ENCODE results near the gene FLOT1.
"Not testable (repeated sequence)": the region's sequence is repeated elsewhere in the genome, so short reads cannot be mapped to it uniquely, and the experiment has no call there.

Gene FLOT1

GRCh38 chr6:30747300-30747687, 4.8 kb upstream of the FLOT1 start:
- DNase-seq (ENCODE audit: low spot score), result no peak

- peak; percentile 84 for DNase-seq (ENCODE audit: low spot score)
Measured at GRCh38 chr6:30744054-30744805, 1.7 kb upstream of the FLOT1 start, which contains the start of gene IER3. Gene IER3 (minus strand): TSS chr6:30744547. CDS start chr6:30744518, 29 bp downstream.

- DNase-seq (ENCODE audit: low spot score), result peak; percentile 31
Measured at GRCh38 chr6:30743099-30744053, 889 bp upstream of the FLOT1 start.

GRCh38 chr6:30741789-30742315, 635 bp downstream of the FLOT1 start:
- peak; percentile 78 for DNase-seq (ENCODE audit: low spot score)

GRCh38 chr6:30741063-30741779, 1.3 kb downstream of the FLOT1 start:
- no peak for DNase-seq (ENCODE audit: low spot score)

- DNase-seq (ENCODE audit: low spot score), result no peak
Measured at GRCh38 chr6:30740540-30740870, 2.0 kb downstream of the FLOT1 start.

- no peak for DNase-seq (ENCODE audit: low spot score)
Measured at GRCh38 chr6:30738532-30738931, 4.0 kb downstream of the FLOT1 start.

- DNase-seq (ENCODE audit: low spot score), result no peak
Measured at GRCh38 chr6:30735668-30736314, 6.7 kb downstream of the FLOT1 start.

- no peak for DNase-seq (ENCODE audit: low spot score)
Measured at GRCh38 chr6:30732237-30732943, 10.1 kb downstream of the FLOT1 start.

- no peak for DNase-seq (ENCODE audit: low spot score)
Measured at GRCh38 chr6:30730601-30731435, 11.7 kb downstream of the FLOT1 start.

GRCh38 chr6:30727920-30728553, 14.4 kb downstream of the FLOT1 start:
- DNase-seq (ENCODE audit: low spot score), result peak; percentile 40

- DNase-seq (ENCODE audit: low spot score), result no peak
Measured at GRCh38 chr6:30726506-30727413, 15.7 kb downstream of the FLOT1 start.

GRCh38 chr6:30725713-30726505, 16.6 kb downstream of the FLOT1 start:
- peak; percentile 21 for DNase-seq (ENCODE audit: low spot score)

- no peak for DNase-seq (ENCODE audit: low spot score)
Measured at GRCh38 chr6:30724906-30725667, 17.4 kb downstream of the FLOT1 start.

- DNase-seq (ENCODE audit: low spot score), result not testable (repeated sequence)
Measured at GRCh38 chr6:30723843-30724741, 18.4 kb downstream of the FLOT1 start.

Data from GM03348 (cell line).